Measurements from ENCODE around the gene C1orf146.

Gene C1orf146, protein sequence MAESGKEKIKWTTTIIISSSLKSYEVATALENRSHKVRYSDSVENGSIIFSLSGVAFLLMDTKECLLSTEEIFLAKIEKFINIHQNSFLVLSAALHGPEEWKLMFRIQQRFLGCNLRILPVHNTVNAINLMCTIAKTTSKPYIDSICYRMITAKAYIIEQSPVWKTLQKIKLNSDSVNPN

DNA sequence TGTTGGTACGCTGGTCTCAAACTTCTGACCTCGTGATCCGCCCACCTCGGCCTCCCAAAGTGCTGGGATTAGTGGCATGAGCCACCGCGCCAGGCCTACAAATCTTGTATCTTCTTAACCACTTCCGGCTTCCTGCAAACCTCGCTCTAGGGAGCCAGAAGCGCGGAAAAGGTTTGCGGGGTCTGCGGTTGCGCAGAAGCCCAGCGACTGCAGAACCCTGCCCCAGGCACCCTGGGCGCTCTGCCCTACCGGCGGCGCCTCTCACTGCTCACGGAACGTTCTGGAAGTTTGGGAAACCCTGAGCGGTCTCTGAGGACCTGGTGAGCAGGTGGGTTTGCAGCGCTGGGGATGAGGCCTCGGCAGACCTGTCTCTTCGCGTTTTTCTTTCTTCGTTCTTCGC is at the start of gene C1orf146:
Gene C1orf146 (plus strand): TSS at position 195 of the 400 bp plus-strand sequence. CDS start 13,506 bp downstream, outside the sequence.
- Histone ChIP-seq H3K9ac (ENCODE audit: low read depth, low read length) (no peak within 1 kb of the TSS), H3K4me3 (ENCODE audit: low read depth, low read length) (no peak within 1 kb of the TSS), H3K9me3 (ENCODE audit: control insufficient read depth, insufficient read depth, low read length) (no peaks in the 10 kb centered on the region), H3K36me3 (ENCODE audit: control insufficient read depth, insufficient read depth, low read length) (no peaks in the 10 kb centered on the region), H3K27me3 (ENCODE audit: control insufficient read depth, insufficient read depth, low read length) (no peaks in the 10 kb centered on the region), H3K4me1 (ENCODE audit: control insufficient read depth, insufficient read depth, low read length) (no peaks in the 10 kb centered on the region)

DNA sequence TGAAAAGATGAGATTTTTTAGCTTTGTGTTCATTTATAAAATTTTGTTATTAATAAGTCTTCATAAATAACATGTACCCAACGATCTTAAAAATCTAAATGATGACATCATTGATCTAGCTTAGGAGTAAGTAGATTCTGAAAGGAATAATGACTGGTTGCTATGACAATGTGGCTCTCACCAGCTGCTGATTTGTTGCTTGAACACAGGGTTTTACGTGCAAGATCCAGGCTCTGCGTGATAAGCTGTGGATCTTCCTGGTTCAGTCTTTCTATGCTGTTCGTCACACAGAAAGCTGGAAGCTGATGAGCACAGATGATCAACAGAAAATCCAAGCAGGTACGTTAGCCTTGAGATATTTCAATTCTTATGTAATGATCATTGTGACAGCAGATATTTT is 49.1 kb upstream of the C1orf146 start:
- no peaks in the 10 kb centered on the region for H3K36me3 ChIP-seq (ENCODE audit: control insufficient read depth, insufficient read depth, low read length)
- H3K9me3 ChIP-seq (ENCODE audit: control insufficient read depth, insufficient read depth, low read length): no peaks in the 10 kb centered on the region
- no peak overlapping the region for H3K9ac ChIP-seq (ENCODE audit: low read depth, low read length)
- H3K4me1 ChIP-seq (ENCODE audit: control insufficient read depth, insufficient read depth, low read length): no peaks in the 10 kb centered on the region
- no peak overlapping the region for H3K4me3 ChIP-seq (ENCODE audit: low read depth, low read length)
- H3K27me3 ChIP-seq (ENCODE audit: control insufficient read depth, insufficient read depth, low read length): no peaks in the 10 kb centered on the region

DNA sequence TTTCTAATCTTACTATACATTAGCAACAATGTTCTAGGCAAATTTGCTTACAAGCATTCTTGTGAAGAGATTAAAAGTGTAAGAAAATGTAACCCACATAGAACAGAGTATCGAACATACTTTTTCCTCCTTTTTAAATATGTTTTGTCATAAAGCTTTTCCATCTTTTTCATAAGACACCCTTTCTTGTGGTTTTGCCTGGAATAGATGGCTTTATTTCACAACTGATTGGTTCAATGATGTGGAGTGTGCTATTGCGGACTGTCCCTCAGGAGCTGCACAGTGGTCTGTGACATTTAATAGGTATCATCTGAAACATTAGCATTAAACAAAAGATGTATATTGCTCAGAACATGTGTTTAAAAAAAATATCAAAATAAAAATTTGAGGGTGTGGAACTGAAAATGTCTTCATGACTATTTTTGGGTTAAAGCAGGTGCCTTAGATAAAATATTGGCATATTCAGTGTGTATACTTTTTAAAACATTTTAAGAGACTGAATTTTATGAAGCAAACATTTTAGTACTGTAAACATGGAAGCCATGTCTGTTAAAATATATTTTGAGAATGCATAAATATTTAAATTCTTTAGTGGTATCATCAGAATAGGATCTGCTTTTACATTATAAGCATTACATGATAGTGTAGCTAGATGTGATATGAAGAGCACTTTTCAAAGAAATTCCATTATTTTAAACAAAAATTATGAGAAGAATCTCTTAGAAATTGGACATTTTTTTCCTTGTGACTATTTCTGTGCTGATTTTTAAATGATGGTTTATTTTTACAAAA is 48.3 kb upstream of the C1orf146 start:
- no peak overlapping the region for H3K4me3 ChIP-seq (ENCODE audit: low read depth, low read length)
- H3K9ac ChIP-seq (ENCODE audit: low read depth, low read length): no peak overlapping the region
- no peaks in the 10 kb centered on the region for H3K4me1 ChIP-seq (ENCODE audit: control insufficient read depth, insufficient read depth, low read length)
- H3K36me3 ChIP-seq (ENCODE audit: control insufficient read depth, insufficient read depth, low read length): no peaks in the 10 kb centered on the region
- H3K9me3 ChIP-seq (ENCODE audit: control insufficient read depth, insufficient read depth, low read length): no peaks in the 10 kb centered on the region
- no peaks in the 10 kb centered on the region for H3K27me3 ChIP-seq (ENCODE audit: control insufficient read depth, insufficient read depth, low read length)

DNA sequence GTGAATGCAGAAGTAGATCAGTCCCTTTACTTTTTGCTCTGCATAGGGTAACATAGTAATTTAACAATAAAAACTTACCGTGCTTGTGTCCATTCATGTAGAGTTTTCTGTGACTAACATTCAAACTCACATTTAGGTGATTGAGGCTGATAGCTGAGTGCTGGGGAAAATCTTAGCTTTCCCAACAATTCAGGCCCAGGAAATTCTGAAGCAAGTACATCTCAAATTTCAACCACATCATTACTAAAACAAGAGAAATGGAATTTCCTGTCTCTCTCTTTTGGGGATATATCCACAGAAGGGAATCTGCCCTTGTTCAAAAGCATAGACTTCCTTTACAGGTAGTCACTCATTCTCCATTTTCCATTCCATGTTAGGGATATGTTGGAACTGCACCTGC is 33.1 kb upstream of the C1orf146 start:
- H3K36me3 ChIP-seq (ENCODE audit: control insufficient read depth, insufficient read depth, low read length): no peaks in the 10 kb centered on the region

DNA sequence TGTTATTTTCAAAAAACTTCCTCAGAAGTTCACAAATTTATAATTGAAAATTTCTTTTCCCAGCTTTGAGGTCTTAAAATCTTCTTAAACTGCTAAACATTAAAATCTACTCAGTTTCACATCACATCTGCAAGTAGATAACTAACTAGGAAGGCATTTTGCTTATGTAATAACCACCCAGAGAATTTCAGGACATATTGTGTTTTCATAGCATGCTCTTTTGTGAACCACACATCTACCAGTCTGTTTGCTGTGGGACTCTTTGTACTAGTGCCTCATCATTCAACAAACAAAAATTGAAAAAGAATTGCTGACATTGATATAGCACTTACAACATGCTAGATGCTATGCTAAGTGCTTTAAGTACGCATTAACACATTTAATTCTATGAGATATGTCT is 31.6 kb upstream of the C1orf146 start:
- H3K4me1 ChIP-seq (ENCODE audit: control insufficient read depth, insufficient read depth, low read length): peaks cover 5% of the 10 kb centered on the region
- no peak overlapping the region for H3K4me3 ChIP-seq (ENCODE audit: low read depth, low read length)
- H3K9ac ChIP-seq (ENCODE audit: low read depth, low read length): no peak overlapping the region
- no peaks in the 10 kb centered on the region for H3K36me3 ChIP-seq (ENCODE audit: control insufficient read depth, insufficient read depth, low read length)
- H3K27me3 ChIP-seq (ENCODE audit: control insufficient read depth, insufficient read depth, low read length): no peaks in the 10 kb centered on the region
- no peaks in the 10 kb centered on the region for H3K9me3 ChIP-seq (ENCODE audit: control insufficient read depth, insufficient read depth, low read length)

More for the DNA sequence above, 33.1 kb upstream of the C1orf146 start:
- no peaks in the 10 kb centered on the region for H3K27me3 ChIP-seq (ENCODE audit: control insufficient read depth, insufficient read depth, low read length)
- no peak overlapping the region for H3K4me3 ChIP-seq (ENCODE audit: low read depth, low read length)
- no peaks in the 10 kb centered on the region for H3K9me3 ChIP-seq (ENCODE audit: control insufficient read depth, insufficient read depth, low read length)
- no peaks in the 10 kb centered on the region for H3K4me1 ChIP-seq (ENCODE audit: control insufficient read depth, insufficient read depth, low read length)
- no peak overlapping the region for H3K9ac ChIP-seq (ENCODE audit: low read depth, low read length)

DNA sequence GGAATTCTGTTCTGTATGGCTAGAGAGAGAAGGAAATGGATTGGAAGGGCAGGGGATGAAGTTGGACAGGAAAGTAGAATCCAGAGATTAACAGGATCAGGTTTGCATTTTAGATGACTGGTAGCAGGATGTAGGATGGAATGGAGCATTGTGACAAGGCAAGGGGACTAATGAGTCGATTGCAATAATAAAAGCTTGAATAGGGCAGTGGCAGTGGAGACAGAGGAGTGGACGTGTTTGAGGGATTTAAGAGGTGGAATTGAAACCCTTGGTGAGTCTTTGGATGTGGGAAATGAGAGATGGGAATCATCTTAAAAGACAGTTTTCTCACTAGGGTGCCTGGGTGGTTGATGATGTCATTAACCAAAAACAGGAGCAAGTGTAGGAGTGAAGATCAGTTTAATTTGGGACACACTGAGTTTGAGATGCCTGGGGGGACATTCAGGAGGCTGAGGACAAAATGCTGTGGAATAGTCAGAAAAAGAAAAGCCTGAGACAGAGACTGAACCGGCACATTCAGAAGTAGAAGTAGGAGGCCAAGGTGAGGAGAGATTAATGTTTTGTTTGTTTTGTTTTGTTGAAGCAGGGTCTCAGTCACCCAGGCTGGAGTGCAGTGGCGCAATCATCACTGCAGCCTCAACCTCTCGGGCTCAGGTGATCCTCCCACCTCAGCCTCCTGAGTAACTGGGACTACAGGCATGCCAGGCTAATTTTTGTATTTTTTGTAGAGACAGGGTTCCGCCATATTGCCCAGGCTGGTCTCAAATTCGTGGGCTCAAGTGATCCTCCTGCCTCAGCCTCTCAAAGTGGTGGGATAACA is 29.1 kb upstream of the C1orf146 start:
- Histone ChIP-seq H3K27me3 (ENCODE audit: control insufficient read depth, insufficient read depth, low read length) (no peaks in the 10 kb centered on the region), H3K4me1 (ENCODE audit: control insufficient read depth, insufficient read depth, low read length) (peaks cover 5% of the 10 kb centered on the region), H3K4me3 (ENCODE audit: low read depth, low read length) (no peak overlapping the region), H3K9ac (ENCODE audit: low read depth, low read length) (no peak overlapping the region), H3K36me3 (ENCODE audit: control insufficient read depth, insufficient read depth, low read length) (no peaks in the 10 kb centered on the region), H3K9me3 (ENCODE audit: control insufficient read depth, insufficient read depth, low read length) (no peaks in the 10 kb centered on the region)

DNA sequence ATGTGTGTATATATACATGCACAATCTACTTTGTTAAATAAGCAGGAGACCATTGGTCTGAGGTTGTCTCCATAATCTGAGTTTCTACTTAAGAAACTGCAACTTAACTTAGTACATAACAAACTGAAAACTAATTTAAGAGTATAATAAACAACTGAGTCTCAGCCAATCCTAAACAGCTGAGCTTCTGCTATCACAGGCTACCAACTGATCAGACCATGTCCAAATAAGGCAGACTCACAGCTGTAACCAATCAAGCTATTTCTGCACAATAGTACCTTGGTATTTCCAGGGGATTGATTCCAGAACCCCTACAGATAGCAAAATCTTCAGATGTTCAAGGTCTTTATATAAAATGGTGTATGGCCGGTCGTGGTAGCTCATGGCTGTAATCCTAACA is 26.0 kb upstream of the C1orf146 start:
- H3K27me3 ChIP-seq (ENCODE audit: control insufficient read depth, insufficient read depth, low read length): no peaks in the 10 kb centered on the region
- no peak overlapping the region for H3K4me3 ChIP-seq (ENCODE audit: low read depth, low read length)
- H3K4me1 ChIP-seq (ENCODE audit: control insufficient read depth, insufficient read depth, low read length): peaks cover 5% of the 10 kb centered on the region
- no peaks in the 10 kb centered on the region for H3K9me3 ChIP-seq (ENCODE audit: control insufficient read depth, insufficient read depth, low read length)
- no peak overlapping the region for H3K9ac ChIP-seq (ENCODE audit: low read depth, low read length)
- H3K36me3 ChIP-seq (ENCODE audit: control insufficient read depth, insufficient read depth, low read length): no peaks in the 10 kb centered on the region

DNA sequence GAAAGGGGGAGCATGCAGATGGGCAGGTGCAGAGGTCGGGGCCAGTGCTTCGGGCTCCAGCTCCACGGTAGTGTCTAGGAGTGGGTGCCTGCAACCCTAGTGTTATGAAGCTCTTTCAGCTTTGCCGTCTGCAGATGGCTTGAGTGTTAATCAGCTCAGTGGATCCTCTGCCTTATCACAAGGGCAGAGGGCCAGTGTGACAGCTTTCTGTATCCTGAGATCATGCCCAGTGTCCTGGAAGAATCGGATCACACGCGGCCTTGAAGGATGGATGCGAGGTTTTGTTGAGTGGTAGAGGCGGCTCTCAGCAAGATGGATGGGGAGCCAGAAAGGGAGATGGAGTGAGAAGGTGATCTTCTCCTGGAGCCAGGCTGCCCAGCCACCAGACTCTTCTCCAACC is 25.5 kb upstream of the C1orf146 start:
- Histone ChIP-seq H3K9me3 (ENCODE audit: control insufficient read depth, insufficient read depth, low read length) (no peaks in the 10 kb centered on the region), H3K4me3 (ENCODE audit: low read depth, low read length) (no peak overlapping the region), H3K27me3 (ENCODE audit: control insufficient read depth, insufficient read depth, low read length) (no peaks in the 10 kb centered on the region), H3K36me3 (ENCODE audit: control insufficient read depth, insufficient read depth, low read length) (no peaks in the 10 kb centered on the region), H3K9ac (ENCODE audit: low read depth, low read length) (no peak overlapping the region), H3K4me1 (ENCODE audit: control insufficient read depth, insufficient read depth, low read length) (peaks cover 5% of the 10 kb centered on the region)

DNA sequence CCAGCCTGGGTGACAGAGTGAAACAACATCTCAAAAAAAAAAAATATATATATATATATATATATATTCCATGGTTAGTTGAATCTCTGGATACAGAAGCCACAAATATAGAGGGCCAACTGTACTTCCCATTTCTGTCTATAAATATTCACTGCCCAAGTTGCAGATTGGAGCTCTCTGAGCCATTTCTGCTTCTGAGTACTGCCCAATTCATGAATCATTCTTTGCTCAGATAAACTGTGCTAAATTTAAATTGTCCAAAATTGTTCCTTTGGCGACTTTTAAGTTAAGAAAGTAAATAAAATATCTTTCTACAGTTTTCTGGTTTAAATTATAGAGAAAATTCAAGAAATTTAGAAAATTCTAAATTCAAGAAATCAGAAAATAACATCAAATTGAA is 23.2 kb upstream of the C1orf146 start:
- Histone ChIP-seq H3K4me1 (ENCODE audit: control insufficient read depth, insufficient read depth, low read length) (peaks cover 5% of the 10 kb centered on the region), H3K27me3 (ENCODE audit: control insufficient read depth, insufficient read depth, low read length) (no peaks in the 10 kb centered on the region), H3K9ac (ENCODE audit: low read depth, low read length) (no peak overlapping the region), H3K36me3 (ENCODE audit: control insufficient read depth, insufficient read depth, low read length) (no peaks in the 10 kb centered on the region), H3K9me3 (ENCODE audit: control insufficient read depth, insufficient read depth, low read length) (no peaks in the 10 kb centered on the region), H3K4me3 (ENCODE audit: low read depth, low read length) (no peak overlapping the region)

DNA sequence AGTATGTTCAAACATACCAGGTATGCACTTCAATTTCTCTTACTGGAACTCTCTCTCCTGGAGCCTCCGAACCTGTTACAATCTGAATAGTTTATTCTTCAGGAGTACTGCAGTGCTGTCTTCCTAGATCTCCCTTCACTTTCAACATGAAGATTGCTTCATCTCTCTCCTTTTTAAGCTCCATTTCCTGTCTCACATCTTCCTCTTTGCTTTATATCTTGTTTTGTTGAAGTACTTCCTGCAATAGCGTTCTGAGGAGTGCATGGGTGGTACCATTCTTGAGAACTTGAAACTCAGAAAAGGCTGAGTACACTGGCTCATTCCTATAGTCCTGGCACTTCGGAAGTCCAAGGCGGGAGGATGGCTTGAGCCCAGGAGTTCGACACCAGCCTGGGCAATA is 15.7 kb upstream of the C1orf146 start:
- Histone ChIP-seq H3K36me3 (ENCODE audit: control insufficient read depth, insufficient read depth, low read length) (no peaks in the 10 kb centered on the region), H3K27me3 (ENCODE audit: control insufficient read depth, insufficient read depth, low read length) (no peaks in the 10 kb centered on the region), H3K9me3 (ENCODE audit: control insufficient read depth, insufficient read depth, low read length) (no peaks in the 10 kb centered on the region), H3K4me1 (ENCODE audit: control insufficient read depth, insufficient read depth, low read length) (no peaks in the 10 kb centered on the region), H3K9ac (ENCODE audit: low read depth, low read length) (no peak overlapping the region), H3K4me3 (ENCODE audit: low read depth, low read length) (no peak overlapping the region)

DNA sequence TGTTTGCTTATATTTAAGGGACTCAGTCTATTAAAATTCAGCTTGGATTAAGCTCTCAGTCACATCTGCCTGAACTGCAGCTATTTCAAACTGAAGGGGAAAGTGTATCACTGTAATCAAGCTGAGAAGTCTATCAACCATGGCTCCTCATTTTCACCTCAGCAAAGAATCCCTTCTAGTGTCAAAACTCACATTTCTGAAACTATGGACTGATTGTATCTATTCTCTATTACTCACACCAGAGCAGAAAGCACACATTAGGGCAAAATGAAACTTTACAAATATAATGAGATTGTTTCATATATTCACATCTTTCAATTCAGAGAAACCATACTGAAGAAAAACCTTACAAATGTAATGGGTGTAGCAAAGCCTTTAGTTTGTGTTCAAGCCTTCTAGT is 14.6 kb upstream of the C1orf146 start:
- no peak overlapping the region for H3K9ac ChIP-seq (ENCODE audit: low read depth, low read length)
- no peaks in the 10 kb centered on the region for H3K27me3 ChIP-seq (ENCODE audit: control insufficient read depth, insufficient read depth, low read length)
- no peaks in the 10 kb centered on the region for H3K36me3 ChIP-seq (ENCODE audit: control insufficient read depth, insufficient read depth, low read length)
- H3K9me3 ChIP-seq (ENCODE audit: control insufficient read depth, insufficient read depth, low read length): no peaks in the 10 kb centered on the region
- H3K4me1 ChIP-seq (ENCODE audit: control insufficient read depth, insufficient read depth, low read length): no peaks in the 10 kb centered on the region
- no peak overlapping the region for H3K4me3 ChIP-seq (ENCODE audit: low read depth, low read length)

Data from iPS-15b (cell line).